IMR-90 (cell line): ENCODE results near the gene KDM1B. TPM values are rescaled to one million over a fixed set of nuclear protein-coding genes. Genes with fewer than 3 reads are reported as not detected.
A peak's percentile ranks its signal among the peaks of the same experiment; 100 is the strongest.
"Not testable (repeated sequence)": the region's sequence is repeated elsewhere in the genome, so short reads cannot be mapped to it uniquely, and the experiment has no call there.

Source experiments
- ATAC-seq: fragments of 200-7000 bp; cut with Tn5 transposase; 2 replicates; pipeline ENCODE4 v1.9.1; 2020; ENCODE audit warnings: low read depth, mild to moderate bottlenecking, moderate library complexity
- BruUV-seq: library from RNA; stranded (reverse); fragments of 400-500 nt; replicated peaks from 2 replicates; lab custom pipeline; 2021; lab: Mats Ljungman, UMichigan
- CTCF ChIA-PET: fragments of 300-600 bp; formaldehyde crosslinking; extraction: SDS; loops from one replicate; lab custom pipeline; 2021; ENCODE audit warnings: antibody characterized with exemption; lab: Yijun Ruan, JAX
- POLR2A ChIA-PET: fragments of 300-600 bp; sonication (Branson Sonifier 250); formaldehyde crosslinking; loops from one replicate; lab custom pipeline; 2022; ENCODE audit warnings: antibody characterized with exemption; ENCODE audit not compliant: unreplicated experiment; lab: Charles Lee
- DNase-seq: peaks from one replicate; pipeline ENCODE4 v3.0.0; 2013
- H2AFZ ChIP-seq: replicated peaks from 2 replicates; pipeline ENCODE3; 2013; ENCODE audit warnings: low read length, mild to moderate bottlenecking; ENCODE audit not compliant: poor library complexity
- H2AK5ac ChIP-seq: 2 replicates; pipeline ENCODE4 v1.6.1; 2013; ENCODE audit warnings: low read depth, low read length, inconsistent platforms
- H2AK9ac ChIP-seq: replicated peaks from 2 replicates; pipeline ENCODE3; 2013; ENCODE audit warnings: mild to moderate bottlenecking, low read depth, low read length, moderate library complexity; ENCODE audit not compliant: poor library complexity
- H2BK120ac ChIP-seq: 2 replicates; pipeline ENCODE4 v1.6.1; 2013; ENCODE audit warnings: low read depth, low read length, inconsistent platforms
- H2BK15ac ChIP-seq: 3 replicates; pipeline ENCODE4 v1.6.1; 2013; ENCODE audit warnings: low read depth, low read length, inconsistent platforms
- H2BK20ac ChIP-seq: 2 replicates; pipeline ENCODE4 v1.6.1; 2013; ENCODE audit warnings: low read depth, mild to moderate bottlenecking, inconsistent platforms, low read length, moderate library complexity
- H2BK5ac ChIP-seq: 2 replicates; pipeline ENCODE4 v1.6.1; 2013; ENCODE audit warnings: mild to moderate bottlenecking, low read depth, low read length, inconsistent platforms; ENCODE audit not compliant: poor library complexity, severe bottlenecking
- H3K14ac ChIP-seq: replicated peaks from 2 replicates; pipeline ENCODE4 v1.6.1; 2013; ENCODE audit warnings: low read depth, low read length, inconsistent platforms
- H3K18ac ChIP-seq: 2 replicates; pipeline ENCODE4 v1.6.1; 2013; ENCODE audit warnings: low read depth, low read length, control low read depth
- H3K23ac ChIP-seq: 2 replicates; pipeline ENCODE4 v1.6.1; 2013; ENCODE audit warnings: low read depth, low read length, inconsistent platforms
- H3K27ac ChIP-seq: 2 replicates; pipeline ENCODE4 v1.5.1; 2013; ENCODE audit warnings: mild to moderate bottlenecking, control low read depth, low read length; ENCODE audit not compliant: insufficient read depth
- H3K27me3 ChIP-seq: 2 replicates; pipeline ENCODE4 v1.6.1; 2013; ENCODE audit warnings: low read length; ENCODE audit not compliant: control insufficient read depth, insufficient read depth
- H3K36me3 ChIP-seq: 2 replicates; pipeline ENCODE4 v1.6.1; 2013; ENCODE audit warnings: low read length, mixed read lengths; ENCODE audit not compliant: control insufficient read depth, insufficient read depth
- H3K4ac ChIP-seq: 2 replicates; pipeline ENCODE4 v1.6.1; 2013; ENCODE audit warnings: low read depth, low read length, inconsistent platforms
- H3K4me1 ChIP-seq: 2 replicates; pipeline ENCODE4 v1.6.1; 2013; ENCODE audit warnings: low read length, mixed read lengths; ENCODE audit not compliant: control insufficient read depth, insufficient read depth
- H3K4me2 ChIP-seq: 2 replicates; pipeline ENCODE4 v1.6.1; 2013; ENCODE audit warnings: low read depth, mild to moderate bottlenecking, control low read depth, low read length, moderate library complexity
- H3K4me3 ChIP-seq: 2 replicates; pipeline ENCODE4 v1.5.1; 2013; ENCODE audit warnings: low read depth, mild to moderate bottlenecking, control low read depth, low read length, moderate library complexity; ENCODE audit not compliant: insufficient read depth
- H3K56ac ChIP-seq: 2 replicates; pipeline ENCODE4 v1.6.1; 2013; ENCODE audit warnings: low read length, inconsistent platforms; ENCODE audit not compliant: insufficient read depth; ENCODE audit errors: extremely low read depth
- H3K79me1 ChIP-seq, 2 experiments: 2 replicates each; pipeline ENCODE4 v1.6.1; 2013; ENCODE audit warnings: low read length in 2 of 2, inconsistent platforms in 1 of 2, low read depth in 1 of 2
- H3K9ac ChIP-seq: 2 replicates; pipeline ENCODE4 v1.6.1; 2013; ENCODE audit warnings: low read depth, low read length, control low read depth
- H3K9me1 ChIP-seq: 2 replicates; pipeline ENCODE4 v1.6.1; 2013; ENCODE audit warnings: low read length, inconsistent platforms; ENCODE audit not compliant: insufficient read depth
- H3K9me3 ChIP-seq: 2 replicates; pipeline ENCODE4 v1.6.1; 2013; ENCODE audit warnings: low read length; ENCODE audit not compliant: control insufficient read depth, insufficient read depth
- H4K20me1 ChIP-seq: 2 replicates; pipeline ENCODE4 v1.6.1; 2013; ENCODE audit warnings: low read length, inconsistent platforms; ENCODE audit not compliant: insufficient read depth
- H4K5ac ChIP-seq: 2 replicates; pipeline ENCODE4 v1.6.1; 2013; ENCODE audit warnings: mild to moderate bottlenecking, low read depth, low read length, control low read depth
- H4K8ac ChIP-seq, 2 experiments: 2 replicates each; pipeline ENCODE4 v1.6.1; 2013; ENCODE audit warnings: low read depth in 2 of 2, low read length in 2 of 2, control low read depth in 1 of 2, inconsistent platforms in 1 of 2
- H4K91ac ChIP-seq: 2 replicates; pipeline ENCODE4 v1.6.1; 2013; ENCODE audit warnings: low read depth, low read length, inconsistent platforms; ENCODE audit not compliant: insufficient read depth
- FOS ChIP-seq: fragments of 150-350 bp; IDR thresholded peaks from 2 replicates; pipeline ENCODE4 v1.6.1; 2016; ENCODE audit warnings: low read depth, low read length
- WGBS, 2 experiments: methylation state at CpG; one replicate each; pipeline versions ENCODE4 v1.1.5 to v1.1.7; 2013; ENCODE audit warnings: missing lambda C conversion rate in 2 of 2; ENCODE audit not compliant: insufficient read length in 1 of 2; ENCODE audit errors: extremely low coverage in 2 of 2; 5-methylcytosine and 5-hydroxymethylcytosine counted together
- dilution Hi-C: fragments of 300-500 bp; cut with HindIII; formaldehyde crosslinking; loops from one replicate; pipeline ENCODE4 v1.14.3; 2018; ENCODE audit warnings: low sequenced_read_pairs; ENCODE audit not compliant: unreplicated experiment
- in situ Hi-C: fragments of 300-500 bp; cut with MboI; formaldehyde crosslinking; loops from 3 replicates; pipeline ENCODE4 v1.14.3; 2019; ENCODE audit warnings: low sequenced_read_pairs, inconsistent platforms, mixed read lengths
- intact Hi-C: fragments of 100-400 bp; cut with micrococcal nuclease; formaldehyde crosslinking; loops from 2 replicates; pipeline ENCODE4 v1.10.0; 2022
- polyA plus RNA-seq, 3 experiments: library from polyadenylated mRNA; depleted of rRNA; stranded (reverse); fragments of >200 nt; gene quantifications; 2 replicates each; pipeline ENCODE4 v1.2.3, GENCODE V29; 2012; ENCODE audit warnings: low replicate concordance in 1 of 3
- total RNA-seq: library from RNA; depleted of rRNA; stranded (reverse); fragments of >200 nt; gene quantifications from 2 replicates; pipeline ENCODE4 v1.2.3, GENCODE V29; 2012
- TF ChIP-seq, protein P1 (sequence below): fragments of 150-350 bp; IDR thresholded peaks from 2 replicates; pipeline ENCODE4 v1.6.1; 2017; ENCODE audit warnings: mild to moderate bottlenecking, antibody characterized with exemption, low read length, low read depth

The KDM1B gene
- total and polyA plus RNA-seq, 2 of the 4 experiments (the other 2 are of a cell fraction), result 13.2 to 16.7 TPM

- ChIA-PET CTCF (no interaction called here), POLR2A (no interaction called here)
- Histone ChIP-seq H3K79me1 (no peaks in the 10 kb centered on the region), H3K9me1 (0 out of 2 replicates have a peak, but pooled peaks cover 4% of the 10 kb centered on the region), H3K27me3 (no peaks in the 10 kb centered on the region), H2BK5ac (no peak overlapping the region), H3K9me3 (no peaks in the 10 kb centered on the region), H3K4me2 (no peak overlapping the region), H2AFZ (no peak overlapping the region), H3K36me3 (no peaks in the 10 kb centered on the region), H3K4me3 (no peak overlapping the region), H3K9ac (no peak overlapping the region), H3K27ac (no peak overlapping the region), H3K23ac (no peak overlapping the region), H3K4me1 (peaks cover 8% of the 10 kb centered on the region; the same call in 1 of the 2 replicates), H3K56ac (no peak overlapping the region), H4K8ac (no peak overlapping the region), H4K91ac (no peak overlapping the region), H2BK120ac (no peak overlapping the region), H4K5ac (no peak overlapping the region), H2AK5ac (no peak overlapping the region), H2BK15ac (no peak overlapping the region), H4K20me1 (no peaks in the 10 kb centered on the region), H3K14ac (no peak overlapping the region), H2BK20ac (no peak overlapping the region), H3K4ac (no peak overlapping the region), H3K18ac (no peak overlapping the region), H2AK9ac (no peak overlapping the region)
- no CpG with 5 or more reads among the region's 2 CpGs for WGBS, 2 experiments
- intact Hi-C loops, result no loop called here
- TF ChIP-seq, protein P1, sequence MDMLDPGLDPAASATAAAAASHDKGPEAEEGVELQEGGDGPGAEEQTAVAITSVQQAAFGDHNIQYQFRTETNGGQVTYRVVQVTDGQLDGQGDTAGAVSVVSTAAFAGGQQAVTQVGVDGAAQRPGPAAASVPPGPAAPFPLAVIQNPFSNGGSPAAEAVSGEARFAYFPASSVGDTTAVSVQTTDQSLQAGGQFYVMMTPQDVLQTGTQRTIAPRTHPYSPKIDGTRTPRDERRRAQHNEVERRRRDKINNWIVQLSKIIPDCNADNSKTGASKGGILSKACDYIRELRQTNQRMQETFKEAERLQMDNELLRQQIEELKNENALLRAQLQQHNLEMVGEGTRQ, result 0 out of 2 replicates have a peak, but pooled peaks have one; percentile 34
- no peak for TF ChIP-seq FOS
- in situ Hi-C loops, result no loop called here
- no TSS peak for BruUV-seq
- dilution Hi-C loops, result no loop called here
- no peak; the same call in 1 of the 2 replicates for ATAC-seq
- no peak for DNase-seq
These were observed 52.7 kb downstream of the KDM1B start for GRCh38 chr6:18207949-18208348.

DNA sequence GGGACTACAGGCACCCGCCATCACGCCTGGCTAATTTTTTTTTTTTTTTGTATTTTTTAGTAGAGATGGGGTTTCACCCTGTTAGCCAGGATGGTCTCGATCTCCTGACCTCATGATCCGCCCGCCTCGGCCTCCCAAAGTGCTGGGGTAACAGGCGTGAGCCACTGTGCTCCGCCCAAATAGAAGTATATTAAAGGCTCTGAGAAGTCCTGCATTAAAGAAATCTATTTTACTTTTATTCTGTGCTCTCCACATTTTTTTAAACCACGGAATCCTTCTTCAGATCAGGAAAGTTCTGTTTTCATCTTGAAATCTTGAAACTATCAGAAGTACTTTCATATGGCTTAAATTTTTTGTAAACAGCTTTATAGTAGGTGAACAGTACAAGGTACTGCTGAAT, 53.6 kb downstream of the KDM1B start:
- H3K9me1 ChIP-seq, H2AFZ ChIP-seq, DNase-seq, H3K9ac ChIP-seq, H3K36me3 ChIP-seq, CTCF ChIA-PET, H3K27ac ChIP-seq, H4K91ac ChIP-seq, H3K9me3 ChIP-seq, H3K4ac ChIP-seq, H2AK5ac ChIP-seq, H2BK120ac ChIP-seq, H2BK5ac ChIP-seq, H3K18ac ChIP-seq, H2BK20ac ChIP-seq, H3K14ac ChIP-seq, BruUV-seq, H3K56ac ChIP-seq, H4K8ac ChIP-seq, H4K5ac ChIP-seq, in situ Hi-C loops, H3K79me1 ChIP-seq, H3K23ac ChIP-seq, H3K27me3 ChIP-seq, H3K4me2 ChIP-seq, dilution Hi-C loops, H3K4me3 ChIP-seq, intact Hi-C loops, POLR2A ChIA-PET, H2AK9ac ChIP-seq, H4K20me1 ChIP-seq, H3K4me1 ChIP-seq, H2BK15ac ChIP-seq, ATAC-seq: not testable (repeated sequence)
- no CpG with 5 or more reads among the region's 9 CpGs for WGBS, 2 experiments
